Kidney (tissue), 14 donors: ENCODE data around the gene POC1A. TPM values are rescaled to one million over a fixed set of nuclear protein-coding genes. Genes with fewer than 3 reads are reported as not detected.
"Not testable (repeated sequence)": the region's sequence is repeated elsewhere in the genome, so short reads cannot be mapped to it uniquely, and the experiment has no call there.

Experiments
- DNase-seq, 5 donors: peaks; one replicate each; pipeline ENCODE4 v3.0.0-alpha.2; 2013 to 2020
- FAIRE-seq: peaks from 2 replicates; lab custom pipeline; 2012; peaks lifted over from hg19 to GRCh38; lab: Jason Lieb, UNC
- H3K27ac ChIP-seq, 2 donors: one replicate each; pipeline ENCODE4 v1.7.0; 2013; ENCODE audit warnings: low read depth in 2 of 2, low read length in 2 of 2, inconsistent platforms in 1 of 2
- H3K27me3 ChIP-seq: one replicate; pipeline ENCODE4 v1.7.1; 2013; ENCODE audit warnings: low read length, inconsistent platforms; ENCODE audit not compliant: control insufficient read depth, insufficient read depth
- H3K36me3 ChIP-seq, 3 donors: one replicate each; pipeline versions ENCODE4 v1.7.0 to v1.7.1; 2013; ENCODE audit warnings: low read length in 3 of 3, control low read depth in 1 of 3, inconsistent platforms in 1 of 3; ENCODE audit not compliant: insufficient read depth in 3 of 3, control insufficient read depth in 2 of 3
- H3K4me1 ChIP-seq, 3 donors: one replicate each; pipeline versions ENCODE4 v1.7.0 to v1.7.1; 2013; ENCODE audit warnings: low read length in 3 of 3, inconsistent platforms in 1 of 3, low read depth in 1 of 3; ENCODE audit not compliant: control insufficient read depth in 2 of 3, insufficient read depth in 2 of 3
- H3K4me3 ChIP-seq, 3 donors: one replicate each; pipeline versions ENCODE4 v1.7.0 to v1.8.1; 2013; ENCODE audit warnings: low read length in 3 of 3, control low read depth in 1 of 3, inconsistent platforms in 1 of 3
- H3K9ac ChIP-seq, 3 donors: one replicate each; pipeline versions ENCODE4 v1.7.0 to v1.7.1; 2013; ENCODE audit warnings: low read length in 3 of 3, control low read depth in 1 of 3, inconsistent platforms in 1 of 3
- H3K9me3 ChIP-seq, 3 donors: one replicate each; pipeline versions ENCODE4 v1.7.0 to v1.7.1; 2013; ENCODE audit warnings: low read length in 3 of 3, control low read depth in 1 of 3, inconsistent platforms in 1 of 3; ENCODE audit not compliant: control insufficient read depth in 2 of 3, insufficient read depth in 1 of 3
- CTCF ChIP-seq: IDR thresholded peaks from 3 replicates; pipeline ENCODE4 v1.5.1; 2012; ENCODE audit warnings: mild to moderate bottlenecking, moderate library complexity, borderline replicate concordance; ENCODE audit not compliant: insufficient read depth; ENCODE audit errors: extremely low read depth
- intact Hi-C: fragments of 100-400 bp; cut with DNase I; formaldehyde crosslinking; loops from one replicate; pipeline ENCODE4 v1.11.1; 2022
- polyA plus RNA-seq: library from polyadenylated mRNA; stranded (reverse); fragments of 350-450 nt; fragmentation: Illumina TruSeq; extraction: RNeasy Lipid Tissue Mini Kit (QIAGEN cat#74804); gene quantifications from one replicate; pipeline ENCODE4 v1.2.3, GENCODE V29; 2014; ENCODE audit warnings: low read depth, low replicate concordance; ENCODE audit not compliant: insufficient read depth
- total RNA-seq: library from RNA; stranded (reverse); fragmentation: NEBNext Ultra II Directional; extraction: Animal tissue kit (Norgen Biotek cat#: 25700); gene quantifications from one replicate; pipeline ENCODE4 v1.2.1, GENCODE V29; 2021
- donor health status: control.
- donor health status: control.
- donor health status: control.
- donor health status: control.
- donor health status: control.
- donor health status: DM: yes; HTN: yes; CAD: no.
- donor health status: Normal renal cell carcinoma (clear cell type).

The POC1A gene
- total and polyA plus RNA-seq, 2 donors from 2014 or later, result 2.2 to 2.5 TPM

DNA sequence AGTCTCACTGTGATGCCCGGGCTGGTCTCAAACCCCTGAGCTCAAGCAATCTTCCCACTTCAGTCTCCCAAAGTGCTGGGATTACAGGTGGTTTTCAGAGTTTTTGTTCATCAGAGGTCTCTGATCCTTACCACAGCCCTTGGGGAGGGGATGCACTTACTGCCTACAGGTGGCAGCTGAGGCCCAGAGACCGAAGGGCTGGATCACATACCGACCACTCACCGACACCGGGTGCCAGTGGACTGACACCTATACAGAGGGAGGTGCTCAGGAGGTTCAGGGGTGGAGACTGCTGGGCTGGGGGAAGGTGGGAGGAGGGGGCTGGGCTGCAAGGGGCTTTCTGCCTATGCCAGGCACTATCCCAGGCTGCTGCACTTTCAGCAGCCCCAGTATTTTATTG is 117.4 kb downstream of the POC1A start:
- Histone ChIP-seq H3K36me3 (no peaks in the 10 kb centered on the region), H3K4me1 (no peaks in the 10 kb centered on the region), H3K4me3 (no peak overlapping the region), H3K9me3 (no peaks in the 10 kb centered on the region), H3K27ac (no peak overlapping the region), H3K27me3 (no peaks in the 10 kb centered on the region), H3K9ac (no peak overlapping the region)
- TF ChIP-seq CTCF, result no peak
- intact Hi-C loops, result no loop called here
- DNase-seq (no peak), FAIRE-seq (no peak)

DNA sequence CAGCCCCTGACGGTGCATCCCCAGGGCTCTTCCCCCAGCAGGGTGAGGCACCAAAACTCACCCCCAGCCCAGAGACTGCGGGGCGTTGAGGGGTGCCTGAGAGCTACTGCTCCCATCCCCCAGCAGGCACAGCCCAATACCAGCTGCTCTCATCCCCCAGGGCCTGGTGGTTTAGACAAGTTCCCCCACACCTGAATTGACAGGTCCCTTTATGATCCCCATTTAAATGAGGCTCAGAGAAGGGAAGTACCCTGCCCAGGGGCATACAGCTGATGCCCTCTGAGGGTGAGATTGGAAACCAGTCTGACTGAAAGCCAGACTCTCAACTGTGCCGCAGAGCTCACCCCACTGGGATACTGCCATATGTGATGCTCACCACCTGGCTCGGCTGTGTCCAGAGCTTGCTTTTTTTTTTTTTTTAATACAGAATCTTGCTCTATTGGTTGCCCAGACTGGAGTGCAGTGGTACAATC is 118.0 kb downstream of the POC1A start:
- no peaks in the 10 kb centered on the region for H3K9me3 ChIP-seq
- H3K4me3 ChIP-seq, result no peak overlapping the region
- intact Hi-C loops, result no loop called here
- FAIRE-seq, result no peak
- no peaks in the 10 kb centered on the region for H3K4me1 ChIP-seq
- no peaks in the 10 kb centered on the region for H3K36me3 ChIP-seq
- no peaks in the 10 kb centered on the region for H3K27me3 ChIP-seq
- no peak for DNase-seq
- H3K27ac ChIP-seq, result no peak overlapping the region
- no peak overlapping the region for H3K9ac ChIP-seq
- no peak for TF ChIP-seq CTCF

DNA sequence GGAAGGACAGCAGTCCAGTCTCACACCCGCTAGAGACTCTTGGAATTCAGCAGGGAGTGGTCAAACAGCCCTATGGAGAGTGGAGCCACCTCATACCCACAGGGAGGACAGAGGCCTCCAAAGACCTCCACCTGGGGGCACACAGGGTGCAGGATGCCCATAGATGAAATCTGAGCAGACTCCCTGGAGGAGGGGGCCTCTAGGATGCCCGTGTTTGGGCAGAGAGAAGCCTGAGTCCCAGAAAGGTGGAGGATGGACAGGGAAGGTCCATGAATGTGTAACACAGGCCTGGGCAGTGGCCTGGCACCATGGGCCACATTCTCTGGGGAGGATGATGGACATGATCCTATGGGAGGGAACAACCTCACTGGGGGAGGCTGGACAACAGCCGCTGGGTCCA is 119.6 kb downstream of the POC1A start:
- intact Hi-C loops, result no loop called here
- H3K9me3 ChIP-seq, result no peaks in the 10 kb centered on the region
- no peaks in the 10 kb centered on the region for H3K36me3 ChIP-seq
- H3K4me1 ChIP-seq, result no peaks in the 10 kb centered on the region
- TF ChIP-seq CTCF, result no peak
- no peak overlapping the region for H3K27ac ChIP-seq
- no peak for DNase-seq
- no peak overlapping the region for H3K4me3 ChIP-seq
- FAIRE-seq, result no peak
- H3K27me3 ChIP-seq, result no peaks in the 10 kb centered on the region
- H3K9ac ChIP-seq, result no peak overlapping the region

DNA sequence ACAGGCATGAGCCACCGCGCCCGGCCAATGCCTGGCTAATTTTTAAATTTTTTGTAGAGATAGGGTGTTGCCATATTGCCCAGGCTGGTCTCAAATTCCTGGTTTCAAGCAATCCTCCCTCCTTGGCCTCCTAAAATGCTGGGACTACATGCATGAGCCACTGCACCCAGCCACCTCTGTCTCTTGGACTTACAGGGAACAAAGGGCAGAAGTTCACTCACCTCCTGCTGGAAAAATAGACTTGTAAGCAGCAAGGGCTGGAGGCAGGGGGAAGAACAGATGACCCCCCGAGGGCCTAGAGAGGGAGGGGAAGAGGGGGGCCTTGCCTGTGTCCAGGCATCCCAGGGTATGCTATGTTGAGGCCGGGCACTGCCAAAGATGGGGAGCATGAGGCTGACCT is 120.0 kb downstream of the POC1A start:
- no peak overlapping the region for H3K27ac ChIP-seq
- H3K27me3 ChIP-seq, result no peaks in the 10 kb centered on the region
- no peaks in the 10 kb centered on the region for H3K36me3 ChIP-seq
- H3K4me1 ChIP-seq, result no peaks in the 10 kb centered on the region
- intact Hi-C loops, result no loop called here
- no peaks in the 10 kb centered on the region for H3K9me3 ChIP-seq
- no peak for TF ChIP-seq CTCF
- no peak overlapping the region for H3K4me3 ChIP-seq
- FAIRE-seq (no peak), DNase-seq (no peak)
- no peak overlapping the region for H3K9ac ChIP-seq

- DNase-seq, H3K4me1 ChIP-seq, H3K27ac ChIP-seq, H3K9me3 ChIP-seq, H3K9ac ChIP-seq, H3K27me3 ChIP-seq, FAIRE-seq, H3K4me3 ChIP-seq, H3K36me3 ChIP-seq, intact Hi-C loops: not testable (repeated sequence)
These were observed 120.5 kb downstream of the POC1A start for GRCh38 chr3:52033748-52034147.
